GM19395 (cell line): ENCODE data around the gene RAB9B.
"Not testable (repeated sequence)": the region's sequence is repeated elsewhere in the genome, so short reads cannot be mapped to it uniquely, and the experiment has no call there.

ENCODE experiments used
- ATAC-seq: cut with Tn5 transposase; IDR thresholded peaks from one replicate; pipeline ENCODE4 v1.9.1; 2021; ENCODE audit warnings: mild to moderate bottlenecking, moderate library complexity; ENCODE audit not compliant: unreplicated experiment

The RAB9B gene

DNA sequence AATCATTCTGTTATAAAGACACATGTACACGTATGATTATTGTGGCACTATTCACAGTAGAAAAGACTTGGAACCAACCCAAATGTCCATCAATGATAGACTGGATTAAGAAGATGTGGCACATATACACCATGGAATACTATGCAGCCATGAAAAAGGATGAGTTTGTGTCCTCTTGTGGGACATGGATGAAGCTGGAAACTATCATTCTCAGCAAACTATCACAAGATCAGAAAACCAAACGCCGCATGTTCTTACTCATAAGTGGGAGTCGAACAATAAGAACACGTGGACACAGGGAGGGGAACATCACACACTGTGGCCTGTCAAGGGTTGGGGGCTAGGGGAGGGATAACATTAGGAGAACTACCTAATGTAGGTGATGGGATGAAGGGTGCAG is 15.0 kb downstream of the RAB9B start:
- not testable (repeated sequence) for ATAC-seq

DNA sequence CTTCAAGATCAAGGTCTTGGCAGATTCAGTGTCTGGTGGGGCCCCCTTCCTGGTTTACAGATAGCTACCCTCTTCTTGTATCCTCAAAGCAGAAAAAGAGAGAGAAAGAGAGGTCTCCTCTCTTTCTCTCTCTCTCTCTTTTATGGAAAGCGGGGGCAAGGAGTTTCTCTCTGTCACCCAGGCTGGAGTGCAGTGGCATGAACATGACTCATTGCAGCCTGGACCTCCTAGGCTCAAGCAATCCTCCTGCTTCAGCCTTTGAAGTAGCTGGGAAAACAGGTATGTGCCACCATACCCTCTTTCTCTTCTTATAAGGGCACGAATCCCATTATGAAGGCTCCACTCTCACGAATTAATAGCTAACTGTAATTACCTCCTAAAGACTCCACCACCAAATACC is 20.2 kb downstream of the RAB9B start:
- no peak for ATAC-seq

GRCh38 chrX:103806862-103807474 is 25.1 kb downstream of the RAB9B start:
- no peak for ATAC-seq

GRCh38 chrX:103805860-103806259 is 26.2 kb downstream of the RAB9B start:
- no peak for ATAC-seq

DNA sequence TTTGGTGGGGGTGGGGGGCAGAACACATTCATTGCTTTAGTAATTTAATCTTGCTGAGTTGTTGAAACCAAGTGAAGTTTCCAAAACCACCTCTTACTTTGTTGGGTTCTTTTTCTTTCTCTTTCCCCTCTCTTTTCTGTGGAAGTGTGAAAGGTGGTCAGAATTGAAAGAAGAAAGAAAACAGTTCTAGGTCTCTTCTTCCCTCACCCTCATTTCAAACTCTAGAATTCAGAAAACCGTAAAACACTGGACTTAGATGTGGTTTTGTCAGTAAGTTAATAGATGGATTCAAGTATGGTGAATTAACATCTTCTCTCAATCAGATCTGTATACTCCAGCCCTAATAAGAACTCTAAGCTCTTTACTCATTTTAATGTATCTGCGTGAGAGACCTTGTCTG is 31.7 kb downstream of the RAB9B start:
- ATAC-seq: no peak

GRCh38 chrX:103797691-103798090 is 34.4 kb downstream of the RAB9B start:
- ATAC-seq: no peak

DNA sequence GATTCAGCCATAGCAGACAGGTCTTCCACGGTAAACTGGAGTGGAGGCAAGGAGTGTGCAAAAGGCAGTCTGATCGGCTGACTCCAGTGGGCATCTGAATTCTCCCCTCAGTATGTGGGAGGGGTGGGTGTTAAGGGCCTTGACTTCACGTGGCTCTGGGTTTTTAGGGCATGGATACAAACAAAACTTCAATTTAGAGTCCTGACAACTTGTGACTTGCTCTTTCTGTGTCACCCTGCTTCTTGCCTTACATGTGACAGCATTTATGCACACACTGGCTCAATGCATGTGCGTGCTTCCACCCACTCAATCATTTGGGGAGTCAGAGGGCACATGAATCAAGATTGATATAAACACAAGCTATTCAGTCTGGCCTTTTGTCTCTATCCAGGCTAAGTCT is 37.9 kb downstream of the RAB9B start:
- ATAC-seq: no peak

DNA sequence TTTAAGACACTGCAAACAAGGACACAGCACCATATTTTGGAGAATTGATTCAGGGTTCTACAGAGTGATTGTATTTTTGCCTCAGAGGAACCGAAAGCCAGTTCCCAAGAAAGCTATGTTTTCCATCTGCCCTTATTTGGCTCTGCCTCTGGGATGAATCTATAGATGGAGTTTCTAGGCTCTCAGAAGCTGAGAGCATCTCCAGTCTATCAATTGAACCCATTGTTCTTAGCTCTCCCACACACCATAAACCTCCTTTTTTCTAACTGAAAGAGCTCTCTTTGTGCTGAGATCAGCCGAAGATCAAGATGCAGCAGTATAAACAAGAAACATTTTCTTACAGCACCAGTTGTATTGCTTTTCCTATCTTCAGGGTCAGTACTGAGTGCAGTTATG is 38.5 kb downstream of the RAB9B start:
- ATAC-seq: no peak

DNA sequence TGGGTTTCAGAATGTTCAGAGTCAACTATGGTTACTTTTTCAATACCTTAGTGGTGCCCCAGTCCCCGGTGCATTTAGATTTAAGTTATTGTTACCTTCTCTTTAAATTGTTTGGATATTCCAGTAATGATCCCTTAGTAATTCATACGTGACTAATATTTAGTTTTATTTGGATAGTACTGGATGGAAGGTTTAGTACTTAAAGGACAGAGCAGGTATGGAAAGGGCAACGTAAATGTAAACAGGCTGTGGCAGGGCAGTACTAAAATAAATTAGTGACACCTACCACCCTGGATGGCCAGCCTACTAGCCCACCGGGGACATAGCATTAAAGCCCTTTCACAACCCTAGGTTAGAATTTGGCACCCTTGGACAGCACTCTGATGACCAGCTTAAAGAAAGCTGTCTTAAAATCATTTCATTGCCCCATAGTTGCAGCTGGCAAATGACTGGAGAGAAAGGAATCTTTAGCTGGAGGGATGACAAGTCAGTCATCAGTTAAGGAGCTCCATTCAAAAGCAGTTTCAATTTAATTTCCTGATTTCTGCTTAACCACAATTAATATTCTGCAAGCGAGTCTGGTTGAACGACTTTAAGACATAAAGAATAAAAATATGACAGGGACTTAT is 39.0 kb downstream of the RAB9B start:
- ATAC-seq: no peak

GRCh38 chrX:103791826-103792485 is 40.1 kb downstream of the RAB9B start:
- no peak for ATAC-seq

GRCh38 chrX:103791228-103791627 is 40.8 kb downstream of the RAB9B start:
- ATAC-seq: no peak

GRCh38 chrX:103789004-103789403 is 43.1 kb downstream of the RAB9B start:
- ATAC-seq: peak; percentile 93

DNA sequence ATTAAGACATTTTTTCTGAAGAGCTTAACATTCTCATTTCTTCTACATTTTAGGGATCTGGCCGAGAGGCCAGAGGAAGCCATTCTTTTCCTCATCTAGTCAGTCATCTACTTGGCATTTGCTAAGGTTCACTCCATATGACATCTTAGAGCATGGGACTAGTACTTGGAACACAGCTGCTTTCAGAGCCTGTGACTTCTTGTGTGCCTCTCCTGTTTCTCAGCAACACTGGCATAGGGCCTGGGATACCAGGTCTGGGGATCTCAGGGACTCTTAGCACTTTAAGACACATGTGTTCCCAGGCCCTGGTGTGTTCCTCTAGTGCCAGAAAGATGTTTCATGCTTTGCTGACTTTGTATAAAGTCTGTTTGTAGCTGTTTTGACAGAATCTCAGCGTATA is 48.1 kb downstream of the RAB9B start:
- no peak for ATAC-seq

DNA sequence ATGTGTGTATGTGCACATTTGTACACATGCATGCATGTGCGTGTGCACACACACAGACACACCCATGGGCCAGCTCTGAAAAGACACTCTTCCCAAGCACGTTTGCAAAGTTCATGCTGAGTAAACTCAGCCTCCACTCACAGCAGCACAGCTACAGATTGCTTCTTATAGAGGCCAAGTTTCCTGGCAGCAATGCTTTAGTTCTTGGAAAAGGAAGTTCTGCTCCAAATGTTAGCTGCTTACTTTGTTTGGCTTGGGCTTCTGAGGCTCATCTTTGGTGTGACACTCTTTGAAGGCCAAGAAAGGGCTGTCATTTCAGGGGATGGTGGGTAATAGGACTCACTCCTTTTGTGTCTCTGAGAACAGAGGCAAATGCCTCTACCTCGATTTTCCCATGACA is 48.9 kb downstream of the RAB9B start:
- ATAC-seq: no peak

- ATAC-seq: no peak
Measured at GRCh38 chrX:103782640-103783039, 49.4 kb downstream of the RAB9B start.

- ATAC-seq: no peak
Measured at GRCh38 chrX:103781706-103782105, 50.4 kb downstream of the RAB9B start.

DNA sequence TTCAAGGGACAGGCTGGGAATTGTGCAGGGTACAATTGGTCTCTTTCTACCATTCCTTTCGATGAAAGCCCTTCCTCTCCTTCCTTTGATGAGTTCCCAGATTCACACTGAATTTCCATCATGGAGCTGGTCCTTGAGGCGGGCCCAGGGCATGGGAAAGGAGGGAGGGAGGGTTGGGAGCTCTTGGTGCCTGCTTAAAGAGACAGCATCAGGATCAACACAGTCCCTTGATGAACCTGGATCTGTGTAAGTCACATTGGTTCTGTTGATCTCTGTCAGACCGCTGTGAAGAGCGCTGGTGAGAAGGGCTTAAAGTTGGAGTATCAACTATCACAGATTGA is 51.0 kb downstream of the RAB9B start:
- no peak for ATAC-seq

DNA sequence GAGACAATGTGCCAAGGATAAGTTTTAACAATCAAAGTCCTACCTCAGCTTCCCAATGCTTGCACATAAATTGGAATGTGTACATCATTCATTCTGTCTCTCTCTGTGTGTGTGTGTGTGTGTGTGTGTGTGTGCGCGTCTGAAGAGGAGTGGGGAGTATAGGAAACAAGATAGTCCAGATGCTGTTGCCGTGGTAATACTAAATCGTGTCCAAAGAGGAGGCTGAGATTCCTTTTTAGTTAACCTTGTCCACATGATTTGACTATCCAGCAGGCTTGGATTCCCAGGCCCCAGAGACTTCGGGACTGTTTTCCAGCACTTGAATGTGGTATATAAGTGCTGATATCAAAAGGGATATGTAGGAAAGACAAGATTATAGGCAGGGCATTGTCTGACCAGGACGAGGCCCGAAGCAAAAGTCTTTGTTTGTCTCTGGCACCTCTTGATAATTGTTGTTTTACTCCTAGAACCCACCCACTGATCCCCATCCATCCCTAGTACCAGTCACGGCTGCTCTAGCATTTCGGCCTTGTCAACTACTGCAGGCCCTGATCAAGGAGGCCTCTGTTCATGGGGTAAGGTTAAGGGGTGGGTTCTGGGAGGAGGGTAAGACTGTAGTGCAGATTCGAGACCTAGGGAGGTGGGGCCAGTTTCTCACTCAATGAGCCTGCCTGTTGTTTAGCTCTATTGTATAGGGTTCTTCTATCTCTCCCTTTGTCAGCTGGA is 51.6 kb downstream of the RAB9B start:
- no peak for ATAC-seq

GRCh38 chrX:103779141-103779789 is 52.8 kb downstream of the RAB9B start:
- no peak for ATAC-seq

DNA sequence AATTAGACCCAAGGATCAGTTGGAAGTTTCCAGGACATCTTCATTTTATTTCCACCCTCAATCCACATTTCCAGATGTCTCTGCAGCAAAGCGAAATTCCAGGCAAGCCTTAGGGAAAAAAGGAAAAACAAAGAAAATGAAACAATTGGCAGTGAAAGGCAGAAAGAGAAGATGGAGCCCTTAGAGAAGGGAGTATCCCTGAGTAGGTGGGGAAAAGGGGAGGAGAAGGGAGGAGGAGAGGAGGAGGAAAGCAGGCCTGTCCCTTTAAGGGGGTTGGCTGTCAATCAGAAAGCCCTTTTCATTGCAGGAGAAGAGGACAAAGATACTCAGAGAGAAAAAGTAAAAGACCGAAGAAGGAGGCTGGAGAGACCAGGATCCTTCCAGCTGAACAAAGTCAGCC is 55.5 kb downstream of the RAB9B start, which contains the start of gene PLP1:
TSS of gene PLP1 (plus strand) at position 295 of the 400 bp plus-strand sequence. CDS start 156 bp downstream, outside the sequence.
- no peak for ATAC-seq

GRCh38 chrX:103774070-103774642 is 57.9 kb downstream of the RAB9B start:
- ATAC-seq: no peak
